Measurements from ENCODE around the gene ITGB2.
"Not testable (repeated sequence)": the region's sequence is repeated elsewhere in the genome, so short reads cannot be mapped to it uniquely, and the experiment has no call there.

ITGB2 gene

GRCh38 chr21:44940116-44940631 lies 19.5 kb upstream of the ITGB2 start:
- DNase-seq, result no peak

- DNase-seq, result peak; percentile 83
These were observed 18.9 kb upstream of the ITGB2 start, which contains the start of gene SLX9 for GRCh38 chr21:44939532-44940115. Gene SLX9 (plus strand): TSS chr21:44940029. CDS start chr21:44940058, 29 bp downstream.

GRCh38 chr21:44938772-44939531 lies 18.3 kb upstream of the ITGB2 start:
- no peak for DNase-seq

- DNase-seq, result no peak
These were observed 14.8 kb upstream of the ITGB2 start for GRCh38 chr21:44935533-44935927.

- no peak for DNase-seq
These were observed 14.3 kb upstream of the ITGB2 start for GRCh38 chr21:44934797-44935532.

GRCh38 chr21:44934276-44934675 lies 13.6 kb upstream of the ITGB2 start:
- DNase-seq, result no peak

GRCh38 chr21:44933918-44934260 lies 13.2 kb upstream of the ITGB2 start:
- DNase-seq, result no peak

GRCh38 chr21:44933199-44933917 lies 12.7 kb upstream of the ITGB2 start:
- no peak for DNase-seq

- DNase-seq, result peak; percentile 87
These were observed 11.9 kb upstream of the ITGB2 start for GRCh38 chr21:44932408-44933181.

GRCh38 chr21:44931501-44932407 lies 11.1 kb upstream of the ITGB2 start:
- DNase-seq, result no peak

- no peak for DNase-seq
These were observed 10.4 kb upstream of the ITGB2 start for GRCh38 chr21:44931137-44931500.

- no peak for DNase-seq
These were observed 9.9 kb upstream of the ITGB2 start for GRCh38 chr21:44930543-44930981.

- no peak for DNase-seq
These were observed 9.3 kb upstream of the ITGB2 start for GRCh38 chr21:44929799-44930542.

- no peak for DNase-seq
These were observed 8.6 kb upstream of the ITGB2 start for GRCh38 chr21:44929242-44929798.

GRCh38 chr21:44928500-44929241 lies 8.0 kb upstream of the ITGB2 start:
- DNase-seq, result not testable (repeated sequence)

GRCh38 chr21:44927587-44928461 lies 7.1 kb upstream of the ITGB2 start:
- DNase-seq, result peak; percentile 65

- DNase-seq, result no peak
These were observed 6.5 kb upstream of the ITGB2 start for GRCh38 chr21:44927259-44927586.

GRCh38 chr21:44926331-44927101 lies 5.8 kb upstream of the ITGB2 start:
- no peak for DNase-seq

All from 8988T (cell line).